Upper lobe of left lung (tissue), 4 donors: ENCODE data around the gene HOMER2.

Experiments used
- CTCF ChIP-seq, 6 experiments: fragments of 450-650 bp in 4 of 6; fragments of 200-600 bp in 2 of 6; sonication (generic) in 2 of 6; IDR thresholded peaks; one replicate each; pipeline ENCODE4 v1.5.1; 2016 to 2019; ENCODE audit warnings: antibody characterized with exemption in 6 of 6
- EP300 ChIP-seq, 4 donors: sonication (generic); formaldehyde crosslinking; IDR thresholded peaks; one replicate each; pipeline ENCODE4 v1.5.1; 2017; ENCODE audit warnings: antibody characterized with exemption in 4 of 4, control low read depth in 2 of 4
- POLR2A ChIP-seq, 4 donors: fragments of 450-650 bp; IDR thresholded peaks; one replicate each; pipeline ENCODE4 v1.5.1; 2016 to 2017; ENCODE audit warnings: antibody characterized with exemption in 4 of 4, mild to moderate bottlenecking in 2 of 4
- POLR2AphosphoS5 ChIP-seq, 2 donors: sonication (generic); formaldehyde crosslinking; IDR thresholded peaks; one replicate each; pipeline ENCODE4 v1.5.1; 2017; ENCODE audit warnings: antibody characterized with exemption in 2 of 2

- no peak for TF ChIP-seq CTCF (IDR thresholded peaks at IDR 0.05)
- no peak for TF ChIP-seq POLR2A (IDR thresholded peaks at IDR 0.05)
- no peak for TF ChIP-seq EP300 (IDR thresholded peaks at IDR 0.05)
- no peak for TF ChIP-seq POLR2AphosphoS5 (IDR thresholded peaks at IDR 0.05)
Measured at GRCh38 chr15:82881747-82882146, 70.8 kb downstream of the HOMER2 start.
